Stimulated activated CD4-positive, alpha-beta T cell treated with anti-CD3 and anti-CD28 coated beads, Interleukin-4, amount 100 ng/mL, for 4 hours (primary cell): ENCODE measurements around the gene MUC20.
"Not testable (repeated sequence)": the region's sequence is repeated elsewhere in the genome, so short reads cannot be mapped to it uniquely, and the experiment has no call there.

ENCODE experiments used
- DNase-seq, 2 experiments: peaks; one replicate each; pipeline ENCODE4 v3.0.0-alpha.2; 2020

The MUC20 gene

GRCh38 chr3:195711091-195711812 lies 9.5 kb upstream of the MUC20 start:
- not testable (repeated sequence) for DNase-seq

- no peak for DNase-seq
Measured at GRCh38 chr3:195711813-195712534, 8.8 kb upstream of the MUC20 start.

GRCh38 chr3:195712535-195712910 lies 8.3 kb upstream of the MUC20 start:
- not testable (repeated sequence) for DNase-seq

GRCh38 chr3:195713150-195713549 lies 7.6 kb upstream of the MUC20 start:
- DNase-seq: not testable (repeated sequence)

- no peak for DNase-seq
Measured at GRCh38 chr3:195714380-195715011, 6.3 kb upstream of the MUC20 start.

GRCh38 chr3:195715134-195715533 lies 5.6 kb upstream of the MUC20 start:
- no peak for DNase-seq

GRCh38 chr3:195715583-195716266 lies 5.1 kb upstream of the MUC20 start:
- DNase-seq: peak in 1 of 2 experiments; percentile 50

GRCh38 chr3:195717416-195717815 lies 3.4 kb upstream of the MUC20 start:
- DNase-seq: no peak

GRCh38 chr3:195717852-195718476 lies 2.8 kb upstream of the MUC20 start:
- no peak for DNase-seq

- DNase-seq: no peak
Measured at GRCh38 chr3:195718477-195718984, 2.2 kb upstream of the MUC20 start.

GRCh38 chr3:195719514-195720254 lies 1.1 kb upstream of the MUC20 start:
- not testable (repeated sequence) for DNase-seq

GRCh38 chr3:195722139-195722995 lies 1.6 kb downstream of the MUC20 start:
- not testable (repeated sequence) for DNase-seq

GRCh38 chr3:195722996-195723345 lies 2.2 kb downstream of the MUC20 start:
- DNase-seq: not testable (repeated sequence)

GRCh38 chr3:195724363-195724762 lies 3.6 kb downstream of the MUC20 start:
- not testable (repeated sequence) for DNase-seq

- not testable (repeated sequence) for DNase-seq
Measured at GRCh38 chr3:195725916-195726740, 5.3 kb downstream of the MUC20 start.

- DNase-seq: no peak
Measured at GRCh38 chr3:195727606-195728195, 6.9 kb downstream of the MUC20 start.

- DNase-seq: not testable (repeated sequence)
Measured at GRCh38 chr3:195728789-195729188, 8.0 kb downstream of the MUC20 start.

- DNase-seq: no peak
Measured at GRCh38 chr3:195729476-195730251, 8.9 kb downstream of the MUC20 start.
